ENCODE measurements around the gene GRIK4. TPM values are rescaled to one million over a fixed set of nuclear protein-coding genes. Genes with fewer than 3 reads are reported as not detected.

Gene GRIK4
- total RNA-seq, 1 experiment from 2014 or later, result 3.3 TPM

DNA sequence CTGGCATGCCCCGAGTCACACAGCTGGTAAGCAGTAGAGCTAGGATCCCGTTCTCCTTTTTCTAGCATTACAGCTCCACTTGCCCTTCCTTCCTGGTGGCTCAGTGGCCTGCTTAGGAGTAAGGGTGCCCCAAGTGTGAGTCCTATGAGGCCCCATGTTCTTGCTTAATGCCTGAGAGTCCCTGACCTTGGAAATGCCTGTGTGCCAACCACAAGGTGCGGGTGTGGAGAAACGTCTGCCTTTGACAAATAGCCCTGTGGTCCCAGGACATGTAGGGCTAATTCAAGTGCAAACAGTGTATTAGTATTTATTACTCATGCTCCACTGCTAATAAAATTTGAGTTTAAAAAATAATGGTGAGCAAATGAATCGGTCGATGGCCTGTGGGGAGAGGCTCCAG lies 18.4 kb downstream of the GRIK4 start (continued):
- TF ChIP-seq, protein P1, sequence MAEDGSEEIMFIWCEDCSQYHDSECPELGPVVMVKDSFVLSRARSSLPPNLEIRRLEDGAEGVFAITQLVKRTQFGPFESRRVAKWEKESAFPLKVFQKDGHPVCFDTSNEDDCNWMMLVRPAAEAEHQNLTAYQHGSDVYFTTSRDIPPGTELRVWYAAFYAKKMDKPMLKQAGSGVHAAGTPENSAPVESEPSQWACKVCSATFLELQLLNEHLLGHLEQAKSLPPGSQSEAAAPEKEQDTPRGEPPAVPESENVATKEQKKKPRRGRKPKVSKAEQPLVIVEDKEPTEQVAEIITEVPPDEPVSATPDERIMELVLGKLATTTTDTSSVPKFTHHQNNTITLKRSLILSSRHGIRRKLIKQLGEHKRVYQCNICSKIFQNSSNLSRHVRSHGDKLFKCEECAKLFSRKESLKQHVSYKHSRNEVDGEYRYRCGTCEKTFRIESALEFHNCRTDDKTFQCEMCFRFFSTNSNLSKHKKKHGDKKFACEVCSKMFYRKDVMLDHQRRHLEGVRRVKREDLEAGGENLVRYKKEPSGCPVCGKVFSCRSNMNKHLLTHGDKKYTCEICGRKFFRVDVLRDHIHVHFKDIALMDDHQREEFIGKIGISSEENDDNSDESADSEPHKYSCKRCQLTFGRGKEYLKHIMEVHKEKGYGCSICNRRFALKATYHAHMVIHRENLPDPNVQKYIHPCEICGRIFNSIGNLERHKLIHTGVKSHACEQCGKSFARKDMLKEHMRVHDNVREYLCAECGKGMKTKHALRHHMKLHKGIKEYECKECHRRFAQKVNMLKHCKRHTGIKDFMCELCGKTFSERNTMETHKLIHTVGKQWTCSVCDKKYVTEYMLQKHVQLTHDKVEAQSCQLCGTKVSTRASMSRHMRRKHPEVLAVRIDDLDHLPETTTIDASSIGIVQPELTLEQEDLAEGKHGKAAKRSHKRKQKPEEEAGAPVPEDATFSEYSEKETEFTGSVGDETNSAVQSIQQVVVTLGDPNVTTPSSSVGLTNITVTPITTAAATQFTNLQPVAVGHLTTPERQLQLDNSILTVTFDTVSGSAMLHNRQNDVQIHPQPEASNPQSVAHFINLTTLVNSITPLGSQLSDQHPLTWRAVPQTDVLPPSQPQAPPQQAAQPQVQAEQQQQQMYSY (CRISPR knock-in tag; IDR thresholded peaks at IDR 0.05), result no peak
- TF ChIP-seq ZSCAN18 (CRISPR knock-in tag; IDR thresholded peaks at IDR 0.05) (no peak), CREB1 (CRISPR knock-in tag; IDR thresholded peaks at IDR 0.05) (no peak)

DNA sequence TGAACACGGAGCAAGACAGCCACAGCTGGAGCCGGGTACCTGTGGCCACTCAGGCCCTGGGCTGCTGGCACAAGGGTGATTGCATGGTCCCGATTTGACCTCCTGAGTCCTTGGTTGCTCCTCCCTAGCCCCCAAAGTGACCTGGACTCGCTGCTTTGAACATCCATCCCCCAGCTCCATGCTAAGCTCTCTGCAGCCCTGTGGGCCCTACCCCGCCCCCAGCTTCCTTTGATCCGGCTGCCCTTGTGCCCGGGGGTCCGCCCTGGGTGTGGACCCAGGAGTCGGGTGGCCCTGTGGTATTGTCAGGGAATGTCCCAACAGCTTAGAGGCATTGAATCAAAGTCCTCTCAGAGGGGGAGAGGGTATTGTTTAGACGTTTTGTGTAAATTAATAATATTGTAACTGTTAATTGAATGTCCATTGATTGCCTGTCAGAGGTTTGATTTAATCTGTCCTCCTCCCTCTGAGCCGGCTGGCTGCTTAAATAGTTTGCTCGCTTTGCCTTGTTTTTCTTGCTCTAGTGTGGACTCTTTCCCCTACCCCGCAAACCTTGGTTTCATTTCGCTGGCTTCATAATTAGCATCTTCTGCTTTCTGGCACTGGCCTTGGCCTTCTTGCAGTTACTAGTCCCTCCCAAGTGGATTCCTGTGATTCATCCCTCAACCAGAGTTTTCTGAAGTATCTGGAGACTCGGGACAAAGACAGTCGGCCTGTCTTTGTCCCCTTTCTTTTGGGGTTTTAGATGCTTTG lies 20.7 kb downstream of the GRIK4 start:
- no peak for TF ChIP-seq ZBTB21 (CRISPR knock-in tag; IDR thresholded peaks at IDR 0.05; ENCODE audit: borderline replicate concordance)
- TF ChIP-seq, protein P2, sequence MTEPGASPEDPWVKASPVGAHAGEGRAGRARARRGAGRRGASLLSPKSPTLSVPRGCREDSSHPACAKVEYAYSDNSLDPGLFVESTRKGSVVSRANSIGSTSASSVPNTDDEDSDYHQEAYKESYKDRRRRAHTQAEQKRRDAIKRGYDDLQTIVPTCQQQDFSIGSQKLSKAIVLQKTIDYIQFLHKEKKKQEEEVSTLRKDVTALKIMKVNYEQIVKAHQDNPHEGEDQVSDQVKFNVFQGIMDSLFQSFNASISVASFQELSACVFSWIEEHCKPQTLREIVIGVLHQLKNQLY (CRISPR knock-in tag; IDR thresholded peaks at IDR 0.05), result no peak
- TF ChIP-seq ATF6 (CRISPR knock-in tag; IDR thresholded peaks at IDR 0.05), result no peak
- TF ChIP-seq NFE2L1 (CRISPR knock-in tag; IDR thresholded peaks at IDR 0.05), result no peak
- no peak for TF ChIP-seq JAZF1 (CRISPR knock-in tag; IDR thresholded peaks at IDR 0.05)
- no peak for TF ChIP-seq SMAD4 (CRISPR knock-in tag; IDR thresholded peaks at IDR 0.05)
- TF ChIP-seq TEAD4 (CRISPR knock-in tag; IDR thresholded peaks at IDR 0.05), result no peak
- TF ChIP-seq PRRX2 (CRISPR knock-in tag; IDR thresholded peaks at IDR 0.05), result no peak
- TF ChIP-seq SP1 (CRISPR knock-in tag; conservative IDR thresholded peaks at IDR 0.05), result no peak
- no peak for TF ChIP-seq NR3C1 (CRISPR knock-in tag; conservative IDR thresholded peaks at IDR 0.05; ENCODE audit: low read depth)
- TF ChIP-seq, protein P1 (CRISPR knock-in tag; IDR thresholded peaks at IDR 0.05), result no peak
- TF ChIP-seq ZMAT4 (CRISPR knock-in tag; IDR thresholded peaks at IDR 0.05), result no peak
- TF ChIP-seq, protein P3, sequence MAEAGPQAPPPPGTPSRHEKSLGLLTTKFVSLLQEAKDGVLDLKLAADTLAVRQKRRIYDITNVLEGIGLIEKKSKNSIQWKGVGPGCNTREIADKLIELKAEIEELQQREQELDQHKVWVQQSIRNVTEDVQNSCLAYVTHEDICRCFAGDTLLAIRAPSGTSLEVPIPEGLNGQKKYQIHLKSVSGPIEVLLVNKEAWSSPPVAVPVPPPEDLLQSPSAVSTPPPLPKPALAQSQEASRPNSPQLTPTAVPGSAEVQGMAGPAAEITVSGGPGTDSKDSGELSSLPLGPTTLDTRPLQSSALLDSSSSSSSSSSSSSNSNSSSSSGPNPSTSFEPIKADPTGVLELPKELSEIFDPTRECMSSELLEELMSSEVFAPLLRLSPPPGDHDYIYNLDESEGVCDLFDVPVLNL (CRISPR knock-in tag; IDR thresholded peaks at IDR 0.05; ENCODE audit: borderline replicate concordance, low read depth), result no peak
- ChIA-PET POLR2A (no interaction called here), CTCF (interaction anchor here (1.1 kb wide), 1 partner anchor 153 kb away, joined by 4 read pairs; no protein-coding TSS in a partner anchor)
- Mint-ChIP-seq H3K9me3 (peaks cover 10% of the 10 kb centered on the region), H3K27me3 (ENCODE audit: low read depth) (no peaks in the 10 kb centered on the region; the same call in 1 of the 2 replicates), H3K27ac (no peak overlapping the region), H3K4me3 (no peak overlapping the region), H3K36me3 (peaks cover 8% of the 10 kb centered on the region; the same call in 1 of the 2 replicates), H3K4me1 (peaks cover 16% of the 10 kb centered on the region)
- no peak for ATAC-seq
- DNase-seq (ENCODE audit: low spot score), result no peak

Data from WTC11 (cell line).